GM23338 (cell line): ENCODE measurements around the gene S100P. TPM values are rescaled to one million over a fixed set of nuclear protein-coding genes. Genes with fewer than 3 reads are reported as not detected.

Experiments
- ATAC-seq: fragments of 200-7000 bp; cut with Tn5 transposase; 3 replicates; pipeline ENCODE4 v1.9.1; 2020
- DNase-seq: peaks from one replicate; pipeline ENCODE4 v3.0.0-alpha.2; 2015; ENCODE audit warnings: low spot score
- H2AFZ ChIP-seq: fragments of 200-600 bp; sonication (generic); 2 replicates; pipeline ENCODE4 v1.8.0; 2016; ENCODE audit warnings: antibody characterized with exemption, mild to moderate bottlenecking, moderate library complexity
- H3F3A ChIP-seq: fragments of 200-600 bp; sonication (generic); replicated peaks from 2 replicates; pipeline ENCODE4 v1.8.0; 2017; ENCODE audit warnings: antibody characterized with exemption, mixed run types, low read depth
- H3K27ac ChIP-seq: fragments of 200-600 bp; sonication (generic); 2 replicates; pipeline ENCODE4 v1.6.1; 2016; ENCODE audit warnings: low read depth
- H3K27me3 ChIP-seq: fragments of 200-600 bp; sonication (generic); 2 replicates; pipeline ENCODE4 v1.8.0; 2016; ENCODE audit warnings: mild to moderate bottlenecking, mixed run types, moderate library complexity; ENCODE audit not compliant: insufficient read depth
- H3K36me3 ChIP-seq: fragments of 200-600 bp; sonication (generic); 2 replicates; pipeline ENCODE4 v1.8.0; 2016; ENCODE audit warnings: mild to moderate bottlenecking; ENCODE audit not compliant: insufficient read depth
- H3K4me1 ChIP-seq: fragments of 200-600 bp; sonication (generic); 2 replicates; pipeline ENCODE4 v1.8.0; 2016; ENCODE audit warnings: mild to moderate bottlenecking, moderate library complexity; ENCODE audit not compliant: insufficient read depth
- H3K4me2 ChIP-seq: fragments of 200-600 bp; sonication (generic); 2 replicates; pipeline ENCODE4 v1.7.1; 2017; ENCODE audit warnings: mixed run types
- H3K4me3 ChIP-seq: fragments of 200-600 bp; sonication (generic); 2 replicates; pipeline ENCODE4 v1.6.1; 2016; ENCODE audit warnings: mixed run types
- H3K79me2 ChIP-seq: fragments of 200-600 bp; sonication (generic); replicated peaks from 2 replicates; pipeline ENCODE4 v1.8.0; 2017; ENCODE audit warnings: mild to moderate bottlenecking; ENCODE audit not compliant: insufficient read depth
- H3K9me2 ChIP-seq: fragments of 200-600 bp; sonication (generic); 2 replicates; pipeline ENCODE4 v1.8.0; 2017; ENCODE audit not compliant: insufficient read depth
- H4K20me1 ChIP-seq: fragments of 200-600 bp; sonication (generic); replicated peaks from 2 replicates; pipeline ENCODE4 v1.8.0; 2017; ENCODE audit warnings: mild to moderate bottlenecking; ENCODE audit not compliant: insufficient read depth
- H3K27ac Mint-ChIP-seq: 2 replicates; pipeline ENCODE4 v1.8.0; 2020; ENCODE audit warnings: inconsistent platforms, mild to moderate bottlenecking, moderate library complexity, mixed read lengths
- H3K27me3 Mint-ChIP-seq: 3 replicates; pipeline ENCODE4 v1.8.0; 2022; ENCODE audit warnings: low read depth, mild to moderate bottlenecking, moderate library complexity, mixed read lengths, inconsistent platforms; ENCODE audit not compliant: insufficient read depth, poor library complexity
- H3K36me3 Mint-ChIP-seq: 3 replicates; pipeline ENCODE4 v1.8.0; 2021; ENCODE audit warnings: low read depth, mild to moderate bottlenecking, inconsistent platforms, moderate library complexity, mixed read lengths
- H3K4me1 Mint-ChIP-seq: 3 replicates; pipeline ENCODE4 v1.8.0; 2020; ENCODE audit warnings: mild to moderate bottlenecking, inconsistent platforms, mixed read lengths
- H3K4me3 Mint-ChIP-seq: 3 replicates; pipeline ENCODE4 v1.8.0; 2021; ENCODE audit warnings: moderate library complexity, mild to moderate bottlenecking, inconsistent platforms, mixed read lengths
- H3K9me3 Mint-ChIP-seq: 3 replicates; pipeline ENCODE4 v1.8.0; 2020; ENCODE audit warnings: moderate library complexity, mild to moderate bottlenecking, inconsistent platforms, mixed read lengths
- CREB1 ChIP-seq: fragments of 250-450 bp; sonication (Bioruptor Pico); IDR thresholded peaks from 2 replicates; pipeline ENCODE4 v1.5.0; 2020; ENCODE audit warnings: low read depth, mild to moderate bottlenecking, moderate library complexity
- CTCF ChIP-seq, 2 experiments: fragments of 200-600 bp in 1 of 2; sonication (generic) in 1 of 2; conservative IDR thresholded peaks; 2 replicates each; pipeline versions ENCODE4 v1.5.1 to v1.6.1; 2016 to 2017; ENCODE audit warnings: antibody characterized with exemption in 2 of 2, low read depth in 2 of 2, mild to moderate bottlenecking in 2 of 2, moderate library complexity in 1 of 2
- JUNB ChIP-seq: IDR thresholded peaks from one replicate; pipeline ENCODE4 v1.6.1; 2016; ENCODE audit warnings: antibody characterized with exemption; ENCODE audit not compliant: unreplicated experiment
- NANOG ChIP-seq: IDR thresholded peaks from 2 replicates; pipeline ENCODE4 v1.6.1; 2016; ENCODE audit warnings: antibody characterized with exemption, borderline replicate concordance
- REST ChIP-seq: IDR thresholded peaks from one replicate; pipeline ENCODE4 v1.6.1; 2018; ENCODE audit warnings: antibody characterized with exemption; ENCODE audit not compliant: unreplicated experiment
- STAT1 ChIP-seq: IDR thresholded peaks from one replicate; pipeline ENCODE4 v1.6.1; 2016; ENCODE audit warnings: antibody characterized with exemption; ENCODE audit not compliant: unreplicated experiment
- ZNF331 ChIP-seq: fragments of 250-450 bp; sonication (Bioruptor Pico); IDR thresholded peaks from 2 replicates; pipeline ENCODE4 v1.5.0; 2020; ENCODE audit warnings: low read depth, mild to moderate bottlenecking, moderate library complexity
- ZNF462 ChIP-seq: fragments of 250-450 bp; sonication (Bioruptor Pico); IDR thresholded peaks from 2 replicates; pipeline ENCODE4 v1.5.0; 2020; ENCODE audit warnings: mild to moderate bottlenecking, moderate library complexity
- polyA plus RNA-seq: library from polyadenylated mRNA; unstranded; fragments of >200 nt; fragmentation: Nextera tagmentation; extraction: Ambion mirVana; gene quantifications from 2 replicates; pipeline ENCODE4 v1.2.1, GENCODE V29; 2016
- total RNA-seq: library from RNA; depleted of rRNA; stranded (reverse); fragments of >200 nt; shearing (Covaris generic); gene quantifications from 2 replicates; pipeline ENCODE4 v1.2.3, GENCODE V29; 2014

The S100P gene
- total and polyA plus RNA-seq, 2 experiments from 2014 or later = 0.32 TPM; not detected in 1

GRCh38 chr4:6681191-6681590 is 12.5 kb upstream of the S100P start:
- peaks cover 31% of the 10 kb centered on the region for H3K36me3 Mint-ChIP-seq
- no peak overlapping the region for H3K4me3 Mint-ChIP-seq
- Histone ChIP-seq H4K20me1 (peaks cover 13% of the 10 kb centered on the region), H2AFZ (no peak overlapping the region), H3K79me2 (peaks cover 11% of the 10 kb centered on the region), H3F3A (no peaks in the 10 kb centered on the region), H3K36me3 (peaks cover 5% of the 10 kb centered on the region; the same call in 1 of the 2 replicates), H3K4me3 (no peak overlapping the region), H3K9me2 (no peaks in the 10 kb centered on the region), H3K27ac (no peak overlapping the region), H3K4me2 (no peak overlapping the region), H3K27me3 (no peaks in the 10 kb centered on the region), H3K4me1 (peaks cover 7% of the 10 kb centered on the region)
- H3K27ac Mint-ChIP-seq = no peak overlapping the region
- DNase-seq (no peak), ATAC-seq (peak; percentile 43)
- TF ChIP-seq STAT1 (no peak), ZNF462 (no peak), NANOG (no peak), CREB1 (CRISPR knock-in tag) (no peak), CTCF (conservative IDR thresholded peaks at IDR 0.05; ENCODE audit: low read depth in 2 of 2) (peak; percentile 29 to 56; a peak in 2 of 4 replicates), REST (no peak), JUNB (no peak), ZNF331 (no peak)
- H3K4me1 Mint-ChIP-seq = peaks cover 16% of the 10 kb centered on the region
- peaks cover 15% of the 10 kb centered on the region for H3K27me3 Mint-ChIP-seq
- H3K9me3 Mint-ChIP-seq = no peaks in the 10 kb centered on the region
